Karpas-422 (cell line): Measurements from ENCODE around the gene GON4L. TPM values are rescaled to one million over a fixed set of nuclear protein-coding genes. Genes with fewer than 3 reads are reported as not detected.
"Not testable (repeated sequence)": the region's sequence is repeated elsewhere in the genome, so short reads cannot be mapped to it uniquely, and the experiment has no call there.

Source experiments
- DNase-seq: peaks from one replicate; pipeline ENCODE4 v3.0.0-alpha.2; 2015
- H2AFZ ChIP-seq: fragments of 200-600 bp; sonication (generic); 2 replicates; pipeline ENCODE4 v1.6.1; 2014; ENCODE audit warnings: antibody characterized with exemption, low read length, mixed read lengths
- H3K27ac ChIP-seq: fragments of 200-600 bp; sonication (generic); 2 replicates; pipeline ENCODE4 v1.5.1; 2014; ENCODE audit warnings: mild to moderate bottlenecking, low read length, moderate library complexity
- H3K27me3 ChIP-seq: fragments of 200-600 bp; sonication (generic); 2 replicates; pipeline ENCODE4 v1.6.1; 2014; ENCODE audit warnings: low read length, mixed read lengths
- H3K36me3 ChIP-seq: fragments of 200-600 bp; sonication (generic); 2 replicates; pipeline ENCODE4 v1.6.1; 2014; ENCODE audit warnings: low read length, mixed read lengths; ENCODE audit not compliant: insufficient read depth
- H3K4me1 ChIP-seq: fragments of 200-600 bp; sonication (generic); 2 replicates; pipeline ENCODE4 v1.6.1; 2014; ENCODE audit warnings: mild to moderate bottlenecking, low read length, mixed read lengths
- H3K4me2 ChIP-seq: fragments of 200-600 bp; sonication (generic); 2 replicates; pipeline ENCODE4 v1.6.1; 2014; ENCODE audit warnings: low read length, low read depth, mild to moderate bottlenecking; ENCODE audit not compliant: poor library complexity, severe bottlenecking
- H3K4me3 ChIP-seq: fragments of 200-600 bp; sonication (generic); 2 replicates; pipeline ENCODE4 v1.5.1; 2014; ENCODE audit warnings: mild to moderate bottlenecking, antibody characterized with exemption, low read length, mixed read lengths
- H3K79me2 ChIP-seq: fragments of 200-600 bp; sonication (generic); 2 replicates; pipeline ENCODE4 v1.6.1; 2014; ENCODE audit warnings: mild to moderate bottlenecking, low read length, mixed read lengths
- H3K9ac ChIP-seq: fragments of 200-600 bp; sonication (generic); 2 replicates; pipeline ENCODE4 v1.6.0; 2014; ENCODE audit warnings: low read length
- H3K9me2 ChIP-seq: fragments of 200-600 bp; sonication (generic), shearing (Covaris generic); replicated peaks from 2 replicates; pipeline ENCODE4 v1.6.0; 2014; ENCODE audit warnings: mild to moderate bottlenecking, low read length, moderate library complexity; ENCODE audit not compliant: insufficient read depth
- H3K9me3 ChIP-seq: fragments of 300-700, 200-600 bp; sonication (generic); 2 replicates; pipeline ENCODE4 v1.6.1; 2014; ENCODE audit warnings: low read length, mixed read lengths
- H4K20me1 ChIP-seq: fragments of 200-600 bp; sonication (generic); 2 replicates; pipeline ENCODE4 v1.6.1; 2014; ENCODE audit warnings: mild to moderate bottlenecking, antibody characterized with exemption, low read length, low read depth; ENCODE audit not compliant: insufficient read depth
- total RNA-seq: library from RNA; depleted of rRNA; stranded (reverse); fragments of >200 nt; shearing (Covaris generic); gene quantifications from 2 replicates; pipeline ENCODE4 v1.2.3, GENCODE V29; 2014; ENCODE audit warnings: low replicate concordance

GON4L gene
- total RNA-seq, 1 experiment from 2014 or later, result 32.9 TPM

DNA sequence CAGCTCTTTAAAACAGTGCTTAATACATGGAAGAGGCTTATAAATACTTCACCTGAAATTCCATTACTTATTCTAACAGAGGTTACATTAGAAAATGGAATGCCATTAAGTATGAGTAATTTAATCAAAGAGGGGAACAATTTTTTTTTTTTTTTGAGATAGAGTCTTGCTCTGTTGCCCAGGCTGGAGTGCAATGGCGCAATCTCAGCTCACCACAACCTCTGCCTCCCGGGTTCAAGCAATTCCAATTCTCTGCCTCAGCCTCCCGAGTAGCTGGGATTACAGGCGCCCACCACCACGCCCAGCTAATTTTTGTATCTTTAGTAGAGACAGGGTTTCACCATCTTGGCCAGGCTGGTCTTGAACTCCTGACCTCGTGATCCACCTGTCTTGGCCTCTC lies 38.6 kb upstream of the GON4L start:
- H2AFZ ChIP-seq, H3K79me2 ChIP-seq, H3K4me3 ChIP-seq, H3K9ac ChIP-seq, H3K4me1 ChIP-seq, H3K27ac ChIP-seq, DNase-seq, H3K9me3 ChIP-seq, H3K27me3 ChIP-seq, H3K9me2 ChIP-seq, H3K4me2 ChIP-seq, H4K20me1 ChIP-seq: not testable (repeated sequence)
- peaks cover 28% of the 10 kb centered on the region for H3K36me3 ChIP-seq

DNA sequence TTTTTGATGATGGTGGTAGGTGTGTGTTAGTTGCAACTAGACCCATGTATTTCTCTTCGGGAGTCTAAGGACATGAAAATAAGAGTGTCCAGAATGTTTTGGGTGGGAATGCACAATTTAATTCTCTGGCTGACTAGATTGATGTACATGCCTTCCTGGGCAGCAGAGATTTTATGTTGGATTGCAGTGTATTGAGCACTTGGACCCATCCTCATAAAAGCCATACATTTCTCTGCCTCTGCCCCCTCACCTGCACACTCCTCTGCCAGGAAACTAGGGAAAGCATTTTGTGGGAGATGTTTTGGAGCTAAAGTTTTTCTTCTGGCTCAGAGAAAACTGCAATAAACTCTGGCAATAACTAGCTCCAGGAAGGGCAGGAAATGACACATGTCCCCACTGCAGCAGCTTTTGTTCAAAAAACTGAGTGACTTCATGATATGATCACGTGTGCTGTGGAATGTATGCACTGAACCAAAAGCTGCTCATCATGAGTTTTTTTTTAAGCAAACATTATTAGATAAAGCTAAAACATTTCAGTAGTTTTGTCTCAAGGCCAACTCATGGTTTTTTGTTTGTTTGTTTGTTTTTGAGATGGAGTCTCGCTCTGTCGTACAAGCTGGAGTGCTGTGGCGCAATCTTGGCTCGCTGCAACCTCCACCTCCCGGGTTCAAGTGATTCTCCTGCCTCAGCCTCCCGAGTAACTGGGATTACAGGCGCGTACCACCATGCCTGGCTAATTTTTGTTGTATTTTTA lies 36.6 kb upstream of the GON4L start:
- Histone ChIP-seq H2AFZ (no peak overlapping the region), H3K9ac (no peak overlapping the region), H3K4me2 (no peak overlapping the region), H3K79me2 (no peaks in the 10 kb centered on the region), H4K20me1 (no peaks in the 10 kb centered on the region), H3K27me3 (no peaks in the 10 kb centered on the region), H3K9me3 (no peaks in the 10 kb centered on the region), H3K9me2 (no peaks in the 10 kb centered on the region), H3K36me3 (peaks cover 8% of the 10 kb centered on the region), H3K27ac (no peak overlapping the region), H3K4me1 (no peaks in the 10 kb centered on the region), H3K4me3 (no peak overlapping the region)
- DNase-seq, result no peak

DNA sequence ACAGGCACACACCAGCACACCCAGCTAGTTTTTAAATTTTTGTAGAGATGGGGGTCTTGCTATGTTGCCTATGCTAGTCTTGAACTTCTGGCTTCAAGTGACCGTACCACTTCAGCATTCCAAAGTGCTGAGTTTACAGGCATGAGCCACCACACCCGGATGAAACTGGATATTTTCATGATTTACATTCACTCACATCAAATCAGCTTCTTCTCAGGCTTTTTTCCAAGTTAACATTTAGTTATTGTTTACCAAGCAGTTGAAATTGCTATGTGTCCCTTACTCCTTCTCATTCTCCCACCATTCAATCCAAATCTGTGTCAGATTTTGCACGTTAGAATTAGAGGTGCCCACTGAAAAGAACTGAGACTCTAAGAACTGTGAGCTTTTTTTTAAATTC lies 35.8 kb upstream of the GON4L start:
- DNase-seq, result no peak
- H2AFZ ChIP-seq, result no peak overlapping the region

DNA sequence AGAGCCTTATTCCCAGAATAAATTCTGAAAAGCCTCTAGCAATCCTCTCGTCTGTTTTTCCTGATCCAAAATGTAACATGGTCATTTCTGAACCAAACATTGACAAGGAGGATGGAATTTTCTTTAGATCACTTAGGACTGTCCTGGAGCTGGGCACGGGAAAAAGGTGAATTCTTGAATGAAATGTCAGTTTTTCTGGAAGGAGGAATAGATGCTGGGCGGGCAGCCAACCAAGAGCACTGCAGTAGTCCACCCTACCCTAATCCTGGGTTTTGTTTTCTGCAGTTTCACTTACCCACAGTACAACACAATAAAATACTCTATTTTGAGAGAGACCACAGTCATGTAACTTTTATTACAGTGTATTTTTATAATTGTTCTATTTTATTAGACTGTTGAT lies 33.2 kb upstream of the GON4L start:
- H3K4me2 ChIP-seq, result no peak overlapping the region

More for the DNA sequence above, 35.8 kb upstream of the GON4L start:
- Histone ChIP-seq H3K9ac (no peak overlapping the region), H3K79me2 (no peaks in the 10 kb centered on the region), H3K4me3 (no peak overlapping the region), H3K4me2 (no peak overlapping the region), H3K9me2 (no peaks in the 10 kb centered on the region), H3K9me3 (no peaks in the 10 kb centered on the region), H3K27ac (no peak overlapping the region), H4K20me1 (no peaks in the 10 kb centered on the region), H3K36me3 (peaks cover 5% of the 10 kb centered on the region), H3K4me1 (no peaks in the 10 kb centered on the region), H3K27me3 (no peaks in the 10 kb centered on the region)

DNA sequence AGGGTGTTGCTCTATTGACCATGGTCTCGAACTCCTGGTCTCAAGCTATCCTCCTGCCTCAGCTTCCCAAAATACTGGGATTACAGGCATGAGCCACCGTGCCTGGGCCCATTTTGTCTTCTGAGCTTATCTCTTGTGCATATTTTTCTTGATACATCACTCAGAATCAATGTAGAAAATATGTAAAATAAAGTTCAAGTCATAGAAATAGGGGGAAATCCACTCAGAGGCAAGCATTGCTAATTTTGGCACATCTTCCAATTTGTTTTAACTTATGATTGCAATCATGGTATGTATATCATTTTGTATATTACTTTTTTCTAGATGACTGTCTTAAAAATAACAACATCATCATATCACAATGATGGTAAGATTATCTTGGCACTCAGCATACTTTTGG lies 32.6 kb upstream of the GON4L start:
- no peak overlapping the region for H3K4me2 ChIP-seq
- H2AFZ ChIP-seq, result no peak overlapping the region
- no peaks in the 10 kb centered on the region for H3K9me3 ChIP-seq
- H3K4me3 ChIP-seq, result no peak overlapping the region
- no peak overlapping the region for H3K27ac ChIP-seq
- H3K9me2 ChIP-seq, result no peaks in the 10 kb centered on the region
- H4K20me1 ChIP-seq, result no peaks in the 10 kb centered on the region
- no peak for DNase-seq
- no peaks in the 10 kb centered on the region for H3K27me3 ChIP-seq
- H3K36me3 ChIP-seq, result no peaks in the 10 kb centered on the region
- no peaks in the 10 kb centered on the region for H3K79me2 ChIP-seq
- H3K9ac ChIP-seq, result no peak overlapping the region
- no peaks in the 10 kb centered on the region for H3K4me1 ChIP-seq

More for the DNA sequence above, 33.2 kb upstream of the GON4L start:
- no peaks in the 10 kb centered on the region for H3K27me3 ChIP-seq
- no peak overlapping the region for H3K9ac ChIP-seq
- no peaks in the 10 kb centered on the region for H3K9me2 ChIP-seq
- H3K79me2 ChIP-seq, result no peaks in the 10 kb centered on the region
- no peak overlapping the region for H3K27ac ChIP-seq
- no peaks in the 10 kb centered on the region for H3K36me3 ChIP-seq
- H3K4me1 ChIP-seq, result no peaks in the 10 kb centered on the region
- H3K9me3 ChIP-seq, result no peaks in the 10 kb centered on the region
- no peaks in the 10 kb centered on the region for H4K20me1 ChIP-seq
- H2AFZ ChIP-seq, result no peak overlapping the region
- DNase-seq, result no peak
- no peak overlapping the region for H3K4me3 ChIP-seq

DNA sequence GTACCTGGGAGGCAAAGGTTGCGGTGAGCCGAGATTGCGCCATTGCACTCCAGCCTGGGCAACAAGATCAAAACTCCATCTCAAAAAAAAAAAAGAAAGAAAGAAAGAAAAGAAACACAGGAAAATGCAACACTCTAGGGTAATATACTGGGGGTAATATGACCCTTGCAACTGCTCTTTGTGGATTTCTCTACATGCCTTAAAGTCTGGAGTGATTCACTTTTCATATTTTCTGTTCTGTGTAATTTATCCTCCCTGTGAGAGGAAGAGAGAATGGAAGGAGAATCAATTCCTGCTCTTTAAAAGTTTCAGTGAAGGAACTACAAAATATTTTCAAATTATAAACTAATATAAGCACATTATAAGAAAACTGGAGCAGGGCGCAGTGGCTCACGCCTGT lies 31.5 kb upstream of the GON4L start:
- Histone ChIP-seq H3K36me3 (no peaks in the 10 kb centered on the region), H3K9me2 (no peaks in the 10 kb centered on the region), H3K27me3 (no peaks in the 10 kb centered on the region), H3K9me3 (no peaks in the 10 kb centered on the region), H3K4me2 (no peak overlapping the region), H3K79me2 (no peaks in the 10 kb centered on the region), H3K4me1 (0 out of 2 replicates have a peak, but pooled peaks cover 5% of the 10 kb centered on the region), H3K27ac (no peak overlapping the region), H4K20me1 (no peaks in the 10 kb centered on the region), H2AFZ (no peak overlapping the region), H3K9ac (no peak overlapping the region), H3K4me3 (no peak overlapping the region)
- no peak for DNase-seq

DNA sequence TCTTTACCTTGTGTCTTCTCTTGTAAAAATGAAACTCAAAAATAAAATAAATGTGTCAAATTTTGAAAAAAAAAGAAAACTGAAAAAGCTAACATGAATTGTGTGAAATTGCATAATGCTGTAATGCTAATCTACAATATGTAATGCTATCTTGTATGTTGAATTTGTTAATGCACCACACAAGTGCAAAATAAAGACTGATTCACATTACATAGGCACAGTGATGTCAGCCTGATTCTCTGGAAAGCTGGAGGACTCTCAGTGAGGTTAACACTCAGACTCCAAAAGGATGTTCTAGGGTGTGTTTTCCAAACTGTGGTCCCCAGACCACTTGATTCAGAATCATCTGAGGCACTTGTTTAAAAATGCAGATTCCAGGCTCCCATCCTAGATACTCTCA lies 28.0 kb upstream of the GON4L start:
- Histone ChIP-seq H3K36me3 (no peaks in the 10 kb centered on the region; the same call in 1 of the 2 replicates), H3K79me2 (no peaks in the 10 kb centered on the region), H3K27me3 (no peaks in the 10 kb centered on the region), H2AFZ (no peak overlapping the region), H4K20me1 (no peaks in the 10 kb centered on the region), H3K4me3 (no peak overlapping the region), H3K27ac (no peak overlapping the region), H3K9me3 (no peaks in the 10 kb centered on the region), H3K4me1 (peaks cover 13% of the 10 kb centered on the region), H3K9ac (no peak overlapping the region), H3K4me2 (no peak overlapping the region), H3K9me2 (no peaks in the 10 kb centered on the region)
- DNase-seq, result no peak

DNA sequence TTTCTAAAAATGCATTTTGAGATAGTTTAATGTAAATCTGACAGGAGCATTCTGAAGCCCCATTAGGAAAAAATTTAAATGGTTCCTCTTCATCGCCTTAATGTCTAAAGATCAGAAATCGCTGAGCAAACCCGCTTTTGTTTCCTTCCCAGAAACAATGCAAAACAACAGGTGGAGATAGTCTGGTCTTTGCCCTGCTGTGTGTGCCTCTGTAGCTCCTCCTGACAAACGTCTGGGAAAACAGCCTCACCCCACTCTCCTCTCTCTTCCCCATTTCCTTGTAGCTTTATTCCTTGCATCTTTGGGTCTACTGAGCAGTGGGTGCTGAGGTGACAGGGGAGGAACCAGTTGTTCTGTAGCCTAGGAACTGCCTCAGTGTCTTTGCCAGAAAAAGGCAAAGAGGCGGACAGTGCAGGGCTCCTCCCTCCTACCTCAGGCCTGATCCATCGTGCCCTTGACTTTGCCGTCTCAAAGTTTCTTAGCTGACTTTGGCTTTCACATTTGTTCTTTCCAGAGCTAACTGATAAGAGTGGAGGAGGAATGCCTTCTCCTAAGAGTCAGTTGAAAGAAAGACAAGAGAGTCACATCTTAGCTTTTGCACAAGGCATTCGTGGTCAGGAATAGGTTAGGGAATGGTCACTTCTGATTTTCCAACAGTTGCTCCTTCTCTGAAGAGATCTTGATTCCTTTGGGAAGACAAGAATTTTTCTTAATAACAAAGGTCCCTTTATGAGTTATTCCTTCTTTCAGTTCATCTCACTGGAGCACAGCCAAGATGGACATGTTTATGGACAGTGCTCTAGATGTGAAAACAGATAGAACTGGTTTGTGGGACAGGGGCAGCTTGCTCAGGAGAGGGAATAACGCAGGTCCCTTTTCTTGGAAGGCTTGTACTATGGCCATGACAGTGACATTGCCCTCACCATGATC lies 27.3 kb upstream of the GON4L start:
- no peak overlapping the region for H3K4me2 ChIP-seq
- H3K4me1 ChIP-seq, result peaks cover 13% of the 10 kb centered on the region
- H3K27me3 ChIP-seq, result no peaks in the 10 kb centered on the region
- H3K9ac ChIP-seq, result no peak overlapping the region
- H3K27ac ChIP-seq, result no peak overlapping the region
- H2AFZ ChIP-seq, result no peak overlapping the region
- DNase-seq, result no peak
- H3K9me2 ChIP-seq, result no peaks in the 10 kb centered on the region
- no peak overlapping the region for H3K4me3 ChIP-seq
- no peaks in the 10 kb centered on the region for H3K79me2 ChIP-seq
- no peaks in the 10 kb centered on the region; the same call in 1 of the 2 replicates for H3K36me3 ChIP-seq
- no peaks in the 10 kb centered on the region for H3K9me3 ChIP-seq
- H4K20me1 ChIP-seq, result no peaks in the 10 kb centered on the region
